Measurements from ENCODE around the gene ZNF235.
"Not testable (repeated sequence)": the region's sequence is repeated elsewhere in the genome, so short reads cannot be mapped to it uniquely, and the experiment has no call there.

ZNF235 gene

DNA sequence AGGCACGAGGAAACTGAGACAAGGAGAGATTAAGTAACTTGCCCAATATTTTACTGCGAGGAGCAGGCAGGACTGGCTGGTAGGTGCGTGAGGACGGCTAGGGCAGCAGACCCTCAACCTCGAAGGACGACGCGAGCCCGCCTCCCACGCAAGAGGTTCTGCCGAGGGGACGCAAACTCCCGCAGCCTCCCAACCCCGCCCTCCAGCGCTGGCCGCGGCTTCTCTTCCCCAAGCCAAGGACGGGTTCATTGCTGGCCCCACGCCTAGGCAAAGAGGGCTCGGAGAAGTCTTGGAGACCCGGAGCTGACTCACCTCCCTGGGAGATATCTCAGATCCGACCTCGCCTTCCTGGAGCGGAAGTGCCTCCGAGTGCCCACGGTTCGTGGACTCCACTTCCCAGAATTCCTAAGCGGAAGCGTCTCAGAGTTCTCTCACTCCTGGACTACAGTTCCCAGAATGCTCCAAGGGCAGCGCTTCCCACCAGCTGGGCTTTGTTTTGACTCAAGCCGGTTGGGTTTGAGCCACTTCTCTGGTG is at the start of gene ZNF235:
ZNF235 (minus strand) TSS at position 367 of the 535 bp plus-strand sequence. CDS start 1,621 bp downstream, outside the sequence.
- DNase-seq (ENCODE audit: low spot score) = peak; percentile 80

DNA sequence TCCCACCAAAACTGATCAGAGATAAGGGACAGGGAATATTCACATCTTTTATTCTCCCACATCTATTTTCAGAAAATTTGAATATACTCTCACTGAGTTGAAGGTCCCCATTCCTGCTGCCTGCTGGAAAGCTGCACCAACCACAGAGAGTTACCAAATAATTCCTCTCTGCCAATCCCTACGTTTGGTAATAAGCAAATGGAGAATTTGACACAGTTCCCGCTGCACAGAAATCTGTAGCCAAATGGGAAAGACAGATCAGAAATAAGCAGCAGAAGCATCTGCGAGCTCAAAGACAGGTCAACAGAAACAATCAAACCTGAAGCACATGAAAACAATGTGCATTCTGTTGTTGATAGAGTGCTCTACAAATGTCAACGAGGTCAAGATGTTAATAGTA is 41.7 kb upstream of the ZNF235 start:
- DNase-seq (ENCODE audit: low spot score) = no peak

DNA sequence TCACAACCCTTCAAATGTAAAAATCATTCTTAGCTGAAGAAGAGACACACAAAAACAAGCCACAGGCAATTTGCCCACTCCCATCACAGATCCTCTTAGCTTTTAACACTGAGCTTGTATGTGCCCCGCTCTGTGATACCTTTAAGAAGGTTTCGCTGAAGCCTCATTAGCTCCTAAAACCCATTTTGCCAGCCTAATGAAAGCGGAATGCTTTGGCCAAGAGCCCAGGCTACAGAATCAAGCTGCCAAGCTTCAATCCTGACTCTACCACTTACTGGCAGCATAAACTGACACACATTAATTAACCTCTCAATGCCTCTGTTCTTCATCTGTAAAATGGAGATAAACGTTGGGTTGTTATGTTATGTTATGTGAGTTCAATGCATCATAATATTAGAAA is 41.1 kb upstream of the ZNF235 start:
- DNase-seq (ENCODE audit: low spot score) = no peak

DNA sequence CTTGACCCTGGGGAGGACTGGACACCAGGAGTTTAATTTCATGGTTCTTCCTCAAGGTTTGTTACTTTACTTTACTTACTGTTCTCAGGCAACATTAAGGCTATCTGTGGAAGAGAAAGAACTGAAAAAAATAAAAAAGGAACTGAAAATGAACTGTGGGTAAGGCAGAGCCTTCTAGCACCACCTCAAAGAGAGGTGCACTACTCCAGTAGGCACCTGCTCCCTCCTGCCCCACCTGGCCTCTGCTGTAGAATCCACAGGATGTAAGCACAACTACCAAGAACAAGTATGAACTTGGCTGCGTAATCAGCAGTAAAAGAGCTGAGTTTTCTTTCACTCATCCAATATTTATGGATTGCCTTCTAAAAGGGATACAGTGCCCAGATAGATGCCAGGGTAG is 39.4 kb upstream of the ZNF235 start:
- no peak for DNase-seq (ENCODE audit: low spot score)

DNA sequence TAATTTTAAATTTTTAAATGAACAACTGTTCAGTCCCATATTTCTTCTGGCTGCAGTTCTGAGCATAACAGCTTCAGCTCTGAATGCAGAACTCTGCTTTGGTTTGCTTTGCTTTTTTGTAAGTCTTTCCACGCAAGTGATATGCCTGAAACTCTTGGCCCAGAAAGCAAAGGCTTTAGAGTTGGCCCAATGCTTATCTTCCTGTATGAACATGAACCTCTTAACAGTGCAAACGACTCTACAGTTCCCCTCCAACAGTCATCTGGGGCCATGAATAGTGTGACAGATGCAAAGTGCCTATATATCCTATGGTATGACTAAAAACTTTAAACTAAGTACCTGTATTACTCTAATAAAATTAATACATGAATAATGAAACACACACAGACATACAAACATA is 37.0 kb upstream of the ZNF235 start:
- DNase-seq (ENCODE audit: low spot score) = no peak

DNA sequence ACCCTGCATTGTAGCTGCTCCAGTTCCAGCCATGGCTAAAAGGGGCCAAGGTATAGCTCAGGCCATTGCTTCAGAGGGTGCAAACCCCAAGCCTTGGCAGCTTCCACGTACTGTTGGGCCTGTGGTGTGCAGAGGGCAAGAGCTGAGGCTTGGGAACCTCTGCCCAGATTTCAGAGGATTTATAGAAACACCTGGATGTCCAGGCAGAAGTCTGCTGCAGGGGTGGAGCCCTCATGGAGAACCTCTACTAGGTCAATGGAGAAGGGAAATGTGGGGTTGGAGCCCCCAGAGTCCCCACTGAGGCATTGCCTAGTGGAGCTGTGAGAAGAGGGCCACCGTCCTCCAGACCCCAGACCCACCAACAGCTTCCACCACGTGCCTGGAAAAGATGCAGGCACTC is 29.8 kb upstream of the ZNF235 start:
- DNase-seq (ENCODE audit: low spot score) = not testable (repeated sequence)

DNA sequence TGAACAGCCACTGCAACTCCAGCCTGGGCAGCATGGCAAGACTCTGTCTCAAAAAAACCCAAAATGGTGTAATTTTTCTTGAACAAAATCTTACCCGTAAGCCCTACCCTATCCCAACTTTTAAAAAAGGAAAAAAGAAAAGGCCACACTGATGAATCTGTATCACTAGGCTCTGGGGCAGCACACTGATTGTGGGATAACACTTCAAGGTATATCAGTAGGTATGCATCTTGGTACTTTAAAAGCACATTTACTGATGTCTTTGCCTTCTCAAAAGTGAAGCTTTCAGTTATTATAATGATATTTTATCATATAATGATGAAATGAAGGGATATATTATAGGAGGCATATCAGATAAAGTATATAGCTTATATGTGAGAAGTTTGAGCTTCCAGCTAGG is 27.3 kb upstream of the ZNF235 start:
- DNase-seq (ENCODE audit: low spot score) = no peak

DNA sequence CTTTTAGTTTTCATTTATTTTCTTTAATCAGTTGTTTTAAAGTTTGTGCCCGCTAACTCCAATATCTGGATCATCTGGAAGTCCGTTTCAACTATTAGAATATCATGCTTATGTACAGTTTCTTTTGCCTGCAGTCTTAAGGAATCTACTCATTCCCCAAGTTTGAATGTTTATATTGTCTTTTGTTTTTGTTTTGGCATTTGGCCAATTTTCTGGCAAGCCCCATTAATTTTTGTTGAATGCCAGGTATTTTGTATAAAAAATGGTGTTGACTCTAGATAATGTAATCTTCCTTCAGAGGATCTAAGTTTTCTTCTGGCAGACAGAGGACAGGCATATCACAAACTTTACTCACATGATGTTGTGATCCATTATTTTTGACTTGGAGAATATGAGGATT is 11.1 kb upstream of the ZNF235 start:
- no peak for DNase-seq (ENCODE audit: low spot score)

DNA sequence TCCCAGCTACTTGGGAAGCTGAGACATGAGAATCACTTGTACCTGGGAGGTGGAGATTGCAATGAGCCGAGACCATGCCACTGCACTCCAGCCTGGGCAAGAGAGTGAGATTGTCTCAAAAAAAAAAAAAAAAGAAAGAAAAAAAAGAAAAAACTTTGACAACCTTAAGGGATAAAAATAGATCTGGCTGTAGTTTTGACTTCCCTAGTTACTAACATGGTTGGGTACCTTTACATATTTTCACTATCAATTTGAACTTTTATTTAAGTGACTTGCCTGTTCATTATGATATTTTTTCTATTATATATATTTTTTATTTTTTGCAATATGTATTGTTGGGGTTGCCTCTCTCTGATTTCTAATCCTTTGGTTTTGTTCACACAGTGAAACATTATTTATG is 8.4 kb upstream of the ZNF235 start:
- DNase-seq (ENCODE audit: low spot score) = no peak

DNA sequence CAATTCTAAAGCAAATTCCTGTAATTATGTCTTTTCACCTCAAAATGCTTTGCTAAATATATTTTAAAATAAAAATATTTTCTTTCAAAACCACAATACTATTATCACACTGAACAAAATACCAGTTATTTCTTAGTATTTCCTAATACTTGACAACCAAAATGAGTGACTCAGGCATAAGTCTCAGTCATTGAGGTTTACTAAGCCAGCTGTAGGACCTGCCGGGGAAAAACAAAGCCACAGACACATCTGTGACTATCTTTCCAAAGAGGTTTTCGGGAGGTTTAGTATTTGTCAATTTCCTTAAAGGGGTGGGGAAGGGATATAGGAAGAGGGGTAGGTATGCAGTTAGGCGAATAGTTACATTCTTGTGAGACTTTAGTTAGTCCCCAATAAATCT is 3.2 kb upstream of the ZNF235 start:
- no peak for DNase-seq (ENCODE audit: low spot score)

DNA sequence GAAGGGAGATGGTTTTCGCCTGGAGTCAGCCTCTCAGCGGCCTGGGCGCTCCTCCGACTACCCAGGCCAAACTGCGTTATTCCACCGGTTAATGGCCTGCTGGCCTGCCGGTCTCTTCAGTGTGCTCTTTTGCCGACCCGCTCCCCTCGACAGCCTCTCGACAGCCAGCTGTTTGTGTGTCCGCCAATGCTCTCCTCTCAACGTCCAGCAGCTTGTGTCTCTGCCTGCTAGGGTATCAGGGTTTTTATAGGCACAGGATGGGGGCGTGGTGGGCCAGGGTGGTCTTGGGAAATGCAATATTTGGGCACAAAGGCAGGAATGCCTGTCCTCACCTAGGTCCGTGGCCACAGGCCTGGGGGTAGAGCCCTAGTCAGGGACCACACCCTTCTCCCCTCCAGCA is 1.5 kb upstream of the ZNF235 start:
- no peak for DNase-seq (ENCODE audit: low spot score)

DNA sequence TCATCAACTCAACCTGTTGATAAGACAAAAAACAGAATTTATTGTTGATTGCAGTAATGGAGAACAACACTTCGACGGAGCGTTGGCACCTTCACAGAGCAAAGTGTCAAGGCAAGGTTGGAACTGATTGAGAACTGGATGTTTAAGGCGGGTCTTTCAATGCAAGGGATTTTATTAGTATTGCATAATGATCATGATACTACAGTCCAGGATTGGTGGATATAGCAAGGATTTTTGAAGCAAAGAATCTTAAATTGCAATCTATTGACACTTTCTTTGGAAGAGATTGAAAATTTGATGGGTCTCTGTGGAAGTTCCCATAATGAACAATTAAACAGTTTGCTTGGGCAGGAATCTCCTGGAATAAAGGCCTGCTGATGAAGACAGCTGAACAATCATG is 632 bp upstream of the ZNF235 start:
- DNase-seq (ENCODE audit: low spot score) = no peak

DNA sequence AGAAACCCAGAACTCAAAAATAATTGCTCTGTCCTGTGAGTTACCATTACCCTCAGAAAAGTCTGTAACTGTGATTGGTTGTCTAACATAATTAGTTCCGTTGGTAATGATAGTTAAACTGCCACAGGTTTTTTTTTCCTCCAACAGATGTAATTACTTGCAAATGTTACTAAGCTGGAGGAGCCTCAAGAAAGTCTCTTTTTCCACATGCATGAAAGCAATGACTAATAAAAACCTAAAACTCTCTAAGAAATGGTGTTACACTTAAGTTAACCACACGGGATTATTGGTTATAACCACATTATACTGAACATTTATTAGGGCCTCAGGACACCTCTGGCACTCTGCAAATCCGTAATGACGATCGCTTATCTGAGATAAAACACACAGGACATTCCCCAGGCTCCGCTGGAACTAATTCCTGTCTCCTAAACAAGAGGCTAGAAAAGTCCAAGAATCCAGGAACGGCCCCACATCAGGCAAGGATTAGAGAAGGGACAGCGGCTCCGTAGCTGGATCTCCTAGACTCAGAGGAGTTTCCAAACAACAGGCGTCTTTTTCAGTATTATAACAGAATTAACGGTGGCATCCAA is 753 bp downstream of the ZNF235 start:
- DNase-seq (ENCODE audit: low spot score) = peak; percentile 16

DNA sequence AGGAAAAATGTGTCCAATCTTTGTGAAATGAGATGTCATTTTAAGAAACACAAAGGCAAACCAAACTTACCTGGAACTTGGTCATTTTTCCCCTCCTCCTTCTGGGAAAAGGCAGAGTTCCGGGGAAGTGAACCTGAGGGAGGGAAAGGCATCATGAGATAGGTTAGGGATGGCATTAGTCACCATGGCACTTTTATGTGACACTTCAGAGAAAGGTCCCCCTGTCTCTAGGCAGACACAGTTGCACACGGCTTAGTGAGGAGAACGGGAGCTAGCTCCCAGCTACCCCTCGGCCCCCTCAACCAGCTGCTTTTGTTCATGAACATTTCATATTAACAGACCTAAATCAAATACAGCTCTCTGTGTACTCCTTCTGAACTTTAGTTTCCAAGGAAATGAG is 1.5 kb downstream of the ZNF235 start:
- DNase-seq (ENCODE audit: low spot score) = no peak

DNA sequence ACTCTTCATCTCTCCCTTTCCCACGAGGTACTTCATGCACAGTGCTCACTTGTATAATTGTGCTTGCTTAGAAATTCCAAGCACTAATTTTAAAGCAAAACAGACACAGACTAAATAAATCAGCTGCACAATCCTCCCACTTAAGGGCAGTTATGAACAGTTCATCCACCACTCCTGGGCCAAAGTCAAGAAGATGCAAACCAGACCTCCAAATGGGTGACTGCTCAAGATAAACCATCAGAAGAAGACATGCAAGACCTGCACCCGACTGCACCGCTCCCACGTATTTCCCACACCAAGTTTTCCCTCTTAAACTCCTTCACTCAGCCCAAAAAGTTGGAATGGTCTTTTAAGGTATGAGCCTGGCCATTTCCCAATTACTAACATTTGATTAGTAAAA is 19.9 kb downstream of the ZNF235 start:
- no peak for DNase-seq (ENCODE audit: low spot score)

DNA sequence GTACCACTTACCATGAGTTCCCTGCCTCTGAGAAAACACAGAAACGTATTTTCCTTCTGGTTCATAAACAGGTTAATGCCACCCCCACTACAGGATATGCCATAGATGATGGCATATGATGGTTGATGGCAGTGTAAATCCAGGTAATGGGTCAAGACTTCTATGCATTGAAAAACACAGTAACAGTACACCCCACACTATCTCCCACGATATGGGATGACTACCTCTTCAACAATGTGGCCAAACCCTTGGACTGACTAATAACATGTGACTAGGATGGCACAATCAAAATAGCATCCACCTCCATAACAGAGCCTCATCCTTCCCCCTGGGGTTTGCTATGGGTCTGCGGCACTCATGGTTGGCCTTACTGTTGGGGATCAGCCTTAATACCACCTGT is 22.0 kb downstream of the ZNF235 start:
- DNase-seq (ENCODE audit: low spot score) = no peak

DNA sequence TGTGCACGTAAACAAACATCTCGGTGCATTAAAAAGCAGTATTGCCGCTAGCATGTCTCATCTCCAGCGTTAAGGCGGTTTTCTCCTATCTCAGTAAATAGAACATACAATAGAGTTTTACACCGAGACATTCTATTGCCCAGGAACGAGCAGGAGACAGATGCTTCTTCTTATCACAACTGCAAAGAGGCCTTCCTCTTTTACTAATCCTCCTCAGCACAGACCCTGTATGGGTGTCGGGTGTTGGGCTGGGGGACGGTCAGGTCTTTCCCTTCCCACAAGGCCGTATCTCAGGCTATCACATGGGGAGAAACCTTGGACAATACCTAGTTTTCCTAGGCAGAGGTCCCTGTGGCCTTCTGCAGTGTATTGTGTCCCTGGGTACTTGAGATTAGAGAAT is 23.9 kb downstream of the ZNF235 start:
- DNase-seq (ENCODE audit: low spot score) = no peak

DNA sequence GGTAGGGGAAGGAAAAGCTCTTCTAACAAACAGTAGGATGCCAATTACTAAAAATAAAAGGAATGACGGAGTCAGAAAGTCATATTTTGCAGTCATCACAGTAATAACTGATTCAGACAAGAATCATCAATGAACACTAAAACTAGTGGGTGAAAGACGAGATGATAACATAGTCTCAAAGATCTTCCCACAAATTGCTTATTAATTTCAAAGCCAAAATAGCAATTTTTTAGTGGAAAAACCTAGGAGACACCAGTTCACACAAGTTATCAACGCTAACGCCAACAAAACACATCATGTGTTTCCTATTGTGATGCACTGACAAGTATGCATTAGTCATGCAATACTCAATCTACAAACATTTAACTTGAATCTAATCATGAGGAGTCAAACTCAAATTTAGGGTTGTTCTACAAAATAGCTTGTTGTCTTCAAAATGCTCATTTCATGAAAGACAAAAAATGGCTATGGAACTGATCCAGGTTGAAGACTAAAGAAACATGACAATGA is 26.6 kb downstream of the ZNF235 start:
- DNase-seq (ENCODE audit: low spot score) = no peak

DNA sequence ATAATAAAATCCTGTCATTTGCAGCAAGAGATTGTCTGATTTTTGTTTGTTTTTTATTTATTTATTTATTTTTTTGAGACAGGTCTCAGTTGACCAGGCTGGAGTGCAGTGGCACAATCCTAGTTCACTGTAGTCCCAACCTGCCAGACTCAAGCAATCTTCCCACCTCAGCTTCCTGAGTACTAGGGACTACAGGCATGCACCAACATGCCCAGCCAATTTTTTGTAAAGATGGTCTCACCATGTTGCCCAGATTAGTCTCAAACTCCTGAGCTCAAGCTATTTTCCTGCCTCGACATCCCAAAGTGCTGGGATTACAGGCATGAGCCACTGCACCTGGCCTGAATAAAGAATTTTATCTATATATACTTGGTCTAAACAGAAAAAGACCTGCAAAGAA is 27.5 kb downstream of the ZNF235 start:
- DNase-seq (ENCODE audit: low spot score) = no peak

DNA sequence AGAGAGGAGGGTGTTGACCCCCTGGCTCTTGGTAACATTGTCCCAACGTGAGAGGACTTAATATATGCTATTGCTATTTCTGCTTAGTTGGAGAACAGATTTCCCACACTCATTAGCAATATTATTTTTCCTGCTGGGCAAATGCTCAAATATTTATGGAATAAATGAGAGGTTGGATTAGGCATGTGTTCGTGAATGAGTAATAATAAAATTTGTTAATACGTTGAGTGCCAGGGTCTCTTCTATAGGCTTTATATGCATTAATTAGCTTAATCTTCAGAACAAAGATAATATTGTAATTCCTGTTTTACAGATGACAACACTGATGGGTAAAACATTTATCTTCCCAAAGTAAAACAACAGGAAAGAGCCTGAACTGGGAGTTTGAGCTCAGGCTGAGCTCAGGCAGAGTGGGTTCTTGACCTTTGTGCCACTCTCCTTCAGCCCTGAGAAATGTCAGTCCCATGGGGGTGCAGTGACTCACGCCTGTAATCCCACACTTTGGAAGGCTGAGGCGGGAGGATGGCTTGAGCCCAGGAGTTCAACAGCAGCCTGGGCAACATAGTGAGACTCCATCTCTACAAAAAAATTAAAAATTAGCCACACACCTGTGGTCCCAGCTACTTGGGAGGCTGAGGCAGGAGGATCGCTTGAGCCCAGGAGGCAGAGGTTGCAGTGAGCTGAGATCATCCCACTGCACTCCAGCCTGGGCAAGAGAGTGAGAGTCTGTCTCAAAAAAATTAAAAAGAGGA is 44.0 kb downstream of the ZNF235 start:
- no peak for DNase-seq (ENCODE audit: low spot score)

DNA sequence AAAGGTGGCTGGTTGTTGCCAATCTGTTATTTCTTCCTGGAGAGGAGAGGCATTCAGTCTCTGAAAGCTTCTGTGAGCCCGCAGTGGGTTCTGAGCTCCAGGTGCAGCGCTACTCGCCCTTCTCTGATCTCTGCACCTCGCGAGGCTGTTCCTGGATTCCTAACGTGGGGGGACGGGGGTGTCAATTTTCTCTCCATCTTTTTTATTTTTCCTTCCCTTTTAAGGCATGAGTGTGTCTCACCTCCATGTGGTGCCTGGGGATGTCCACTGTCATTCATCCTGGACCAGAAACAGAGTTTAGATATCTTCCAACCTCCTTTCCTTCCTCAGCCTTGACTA is 44.5 kb downstream of the ZNF235 start:
- DNase-seq (ENCODE audit: low spot score) = no peak

DNA sequence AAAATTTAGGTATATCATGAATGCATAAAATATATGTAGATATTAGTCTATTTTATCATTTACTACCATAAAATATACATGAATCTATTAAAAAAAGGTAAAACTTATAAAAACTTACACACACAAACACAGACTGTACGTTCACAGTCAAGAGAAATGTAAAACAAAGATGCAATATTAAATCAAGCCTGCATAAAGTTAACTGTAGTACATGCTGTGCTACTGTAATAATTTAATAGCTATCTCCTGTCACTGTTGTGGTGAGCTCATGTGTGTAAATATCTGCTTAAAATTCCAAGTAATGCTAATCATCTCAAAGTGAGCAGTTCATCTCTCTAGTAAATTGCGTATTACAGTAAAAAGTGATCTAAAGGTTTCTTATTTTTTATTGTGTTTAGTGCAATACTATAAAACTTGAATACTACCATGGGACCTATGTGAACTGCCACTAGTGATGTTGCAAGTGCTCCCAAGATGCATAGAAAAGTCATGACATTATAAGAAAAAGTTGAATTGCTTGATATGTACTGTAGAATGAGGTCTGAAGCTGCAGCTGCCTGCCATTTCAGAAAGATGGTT is 45.9 kb downstream of the ZNF235 start:
- no peak for DNase-seq (ENCODE audit: low spot score)

DNA sequence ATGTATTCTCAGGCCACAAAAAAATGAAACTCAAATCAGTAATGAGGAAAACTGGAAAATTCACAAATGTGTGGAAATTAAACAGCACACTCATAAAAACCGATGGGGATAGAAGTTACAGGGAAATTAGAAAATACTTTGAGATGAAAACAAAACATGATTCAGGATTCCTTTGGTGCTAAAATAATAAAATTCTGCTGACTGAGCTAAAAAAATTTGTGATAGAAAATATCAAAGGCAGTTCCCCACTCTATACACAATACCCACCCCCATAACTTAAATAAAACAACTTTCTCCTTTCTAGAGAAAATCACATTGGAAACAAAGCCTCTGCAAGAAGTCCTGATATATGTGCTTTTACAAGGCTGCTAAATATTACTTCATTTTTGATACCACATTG is 46.7 kb downstream of the ZNF235 start:
- DNase-seq (ENCODE audit: low spot score) = no peak

Measured in NAMALWA (cell line).